ENCODE data around the gene RPL39L.

DNA sequence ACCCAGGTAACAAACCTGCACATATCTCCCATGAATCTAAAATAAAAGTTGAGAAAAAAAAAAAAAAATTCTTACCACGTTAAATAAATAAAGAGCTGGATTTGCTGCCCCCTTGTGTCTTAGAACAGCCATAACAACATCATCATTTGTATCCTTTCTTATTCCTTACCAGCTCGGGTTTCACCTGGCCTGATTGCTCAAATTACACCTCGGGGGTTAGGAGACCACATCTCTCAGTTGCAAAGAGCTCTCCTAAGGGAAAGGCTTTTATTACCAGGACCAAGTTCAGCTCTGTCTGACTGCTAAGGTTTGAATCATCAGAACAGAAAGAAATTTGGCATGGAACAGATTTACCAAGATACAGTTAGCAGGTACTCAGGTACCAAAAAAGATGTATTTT, 25.8 kb upstream of the RPL39L start:
- TF ChIP-seq ZNF274 (IDR thresholded peaks at IDR 0.05; ENCODE audit: low read depth, low read length): no peak
- no peak for TF ChIP-seq SUZ12 (IDR thresholded peaks at IDR 0.05; ENCODE audit: extremely low read depth, insufficient read depth, insufficient read length)
